ENCODE results near the gene ANKRD55. TPM values are rescaled to one million over a fixed set of nuclear protein-coding genes. Genes with fewer than 3 reads are reported as not detected.

The ANKRD55 gene
- total RNA-seq, 1 donor from 2014 or later, result not detected

- H3K9me3 Mint-ChIP-seq, result peaks cover 11% of the 10 kb centered on the region
- peak overlapping the region; percentile 7 for H3K27ac Mint-ChIP-seq
- H3K27me3 Mint-ChIP-seq, result no peaks in the 10 kb centered on the region
- no peaks in the 10 kb centered on the region for H3K36me3 Mint-ChIP-seq
- no peak for DNase-seq (ENCODE audit: extremely low spot score, unreplicated experiment)
- peaks cover 12% of the 10 kb centered on the region for H3K4me1 Mint-ChIP-seq (ENCODE audit: unreplicated experiment)
- no peak overlapping the region for H3K4me3 Mint-ChIP-seq
- no peak for TF ChIP-seq CTCF (conservative IDR thresholded peaks at IDR 0.05)
Measured at GRCh38 chr5:56278335-56278753, 45.2 kb upstream of the ANKRD55 start.

DNA sequence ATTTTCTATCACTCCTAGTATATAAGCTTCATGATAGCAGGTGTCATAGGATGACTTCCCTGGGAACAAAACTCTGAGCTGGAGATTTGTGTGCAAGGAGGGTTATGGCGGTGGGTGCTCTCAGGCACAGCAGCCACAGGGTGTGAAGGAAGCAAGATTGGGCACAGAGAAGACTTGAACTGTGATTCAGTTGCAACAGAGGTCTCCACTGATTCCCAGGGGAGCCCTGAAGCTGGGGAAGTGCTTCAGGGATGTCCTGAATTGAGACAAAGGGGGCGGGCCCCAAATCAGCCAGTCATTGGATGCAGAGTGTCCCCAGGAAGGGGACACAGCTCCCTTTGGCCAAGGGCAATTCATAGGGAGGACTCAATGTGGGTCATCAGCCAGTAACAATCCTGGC lies 44.4 kb upstream of the ANKRD55 start:
- no peaks in the 10 kb centered on the region for H3K27me3 Mint-ChIP-seq
- H3K4me3 Mint-ChIP-seq, result no peak overlapping the region
- no peak overlapping the region for H3K27ac Mint-ChIP-seq
- H3K9me3 Mint-ChIP-seq, result peaks cover 11% of the 10 kb centered on the region
- TF ChIP-seq CTCF (conservative IDR thresholded peaks at IDR 0.05), result no peak
- H3K36me3 Mint-ChIP-seq, result no peaks in the 10 kb centered on the region
- DNase-seq (ENCODE audit: extremely low spot score, unreplicated experiment), result no peak
- H3K4me1 Mint-ChIP-seq (ENCODE audit: unreplicated experiment), result peaks cover 12% of the 10 kb centered on the region

DNA sequence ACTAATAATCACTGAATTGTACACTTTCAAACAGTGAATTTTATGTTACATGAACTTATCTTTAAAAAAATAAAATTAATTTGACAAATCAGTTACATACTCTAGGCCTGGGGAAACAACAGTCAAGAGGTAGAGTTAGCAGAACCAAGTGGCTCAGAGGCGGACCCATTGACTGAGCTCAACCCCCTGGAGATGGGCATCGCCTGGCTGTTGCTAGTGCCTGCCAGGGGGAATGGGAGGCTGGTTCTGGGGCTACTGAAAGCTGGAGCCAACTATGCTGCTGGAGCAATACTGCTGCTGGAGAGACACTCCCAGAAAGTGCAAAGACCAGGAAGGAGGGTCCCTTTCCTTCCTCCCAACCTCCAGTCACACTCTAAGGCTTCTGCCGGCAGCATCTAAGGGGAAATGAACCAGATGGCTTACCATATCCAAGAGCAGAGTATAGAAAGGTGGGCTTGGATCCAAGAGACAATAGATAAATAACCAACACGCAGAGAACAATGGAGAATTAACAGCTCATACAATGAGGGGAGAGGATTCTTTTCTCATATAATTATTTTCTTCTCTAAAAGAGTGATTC lies 40.3 kb upstream of the ANKRD55 start:
- Mint-ChIP-seq H3K4me1 (ENCODE audit: unreplicated experiment) (peaks cover 34% of the 10 kb centered on the region), H3K36me3 (no peaks in the 10 kb centered on the region), H3K27ac (no peak overlapping the region), H3K9me3 (peaks cover 11% of the 10 kb centered on the region), H3K4me3 (no peak overlapping the region), H3K27me3 (no peaks in the 10 kb centered on the region)
- no peak for DNase-seq (ENCODE audit: extremely low spot score, unreplicated experiment)
- no peak for TF ChIP-seq CTCF (conservative IDR thresholded peaks at IDR 0.05)

DNA sequence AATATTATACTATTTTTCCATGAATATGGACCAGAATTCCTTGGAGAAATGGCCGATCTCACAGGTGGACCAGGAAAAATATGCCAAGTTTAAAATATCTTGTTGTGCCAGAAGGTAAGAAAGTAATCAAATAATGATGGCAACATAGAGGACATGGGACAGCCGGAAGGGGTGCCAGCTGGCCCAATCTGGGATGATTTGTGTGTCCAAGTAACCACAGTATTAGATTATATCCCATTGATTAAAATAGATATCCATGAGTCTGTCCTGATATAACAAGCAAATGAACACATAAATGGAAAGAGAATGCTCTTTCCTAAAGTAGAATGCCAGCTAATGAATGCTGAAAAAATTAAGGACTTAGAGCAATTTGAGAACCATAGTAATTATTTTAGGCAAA lies 39.6 kb upstream of the ANKRD55 start:
- no peak overlapping the region for H3K27ac Mint-ChIP-seq
- H3K4me1 Mint-ChIP-seq (ENCODE audit: unreplicated experiment), result peaks cover 28% of the 10 kb centered on the region
- peaks cover 11% of the 10 kb centered on the region for H3K9me3 Mint-ChIP-seq
- H3K36me3 Mint-ChIP-seq, result no peaks in the 10 kb centered on the region
- DNase-seq (ENCODE audit: extremely low spot score, unreplicated experiment), result no peak
- H3K27me3 Mint-ChIP-seq, result no peaks in the 10 kb centered on the region
- H3K4me3 Mint-ChIP-seq, result no peak overlapping the region
- TF ChIP-seq CTCF (conservative IDR thresholded peaks at IDR 0.05), result no peak

DNA sequence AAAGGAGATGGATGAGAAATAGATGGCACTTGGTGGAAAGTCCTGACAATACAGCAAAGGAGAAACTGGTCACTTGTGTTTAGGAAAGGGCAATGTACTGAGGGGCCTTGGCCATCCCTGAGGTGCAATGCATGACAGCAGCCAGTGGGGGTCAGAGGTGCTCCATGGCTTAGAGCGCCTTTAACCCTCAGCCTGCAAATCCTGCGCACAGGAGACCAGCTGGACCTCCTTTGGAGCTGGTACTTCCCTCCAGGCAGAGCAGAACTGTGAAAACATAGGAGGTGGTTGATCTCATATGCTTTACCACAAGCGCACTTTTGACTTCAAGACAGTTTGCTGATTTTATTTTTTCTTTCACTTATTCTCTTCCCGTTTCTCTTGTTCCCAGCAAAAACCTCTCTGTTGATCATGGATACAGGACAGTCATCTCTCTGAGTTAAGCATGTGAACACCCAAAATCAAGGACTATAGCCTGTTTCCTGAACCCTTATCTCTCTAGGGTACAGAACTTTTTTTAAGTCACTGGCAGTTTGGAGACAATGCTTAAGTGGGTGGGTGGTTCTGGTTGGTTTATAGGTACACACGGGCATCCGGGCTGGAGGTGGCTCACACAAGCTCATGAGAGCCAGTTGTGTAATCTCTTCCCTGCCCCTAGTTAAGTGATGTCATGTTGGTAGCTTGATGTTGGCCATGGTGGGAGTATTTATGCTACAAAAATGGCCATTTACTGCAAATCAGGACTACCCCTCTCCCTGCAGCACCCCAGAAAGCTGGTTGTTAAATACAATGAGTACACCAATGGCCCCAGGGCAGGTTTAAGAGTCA lies 37.6 kb upstream of the ANKRD55 start:
- H3K9me3 Mint-ChIP-seq, result peaks cover 5% of the 10 kb centered on the region
- H3K36me3 Mint-ChIP-seq, result no peaks in the 10 kb centered on the region
- peaks cover 28% of the 10 kb centered on the region for H3K4me1 Mint-ChIP-seq (ENCODE audit: unreplicated experiment)
- DNase-seq (ENCODE audit: extremely low spot score, unreplicated experiment), result peak; percentile 83
- peak overlapping the region; percentile 2 for H3K27ac Mint-ChIP-seq
- H3K27me3 Mint-ChIP-seq, result no peaks in the 10 kb centered on the region
- no peak overlapping the region for H3K4me3 Mint-ChIP-seq
- peak; percentile 97 for TF ChIP-seq CTCF (conservative IDR thresholded peaks at IDR 0.05)

Data from type B pancreatic cell (in vitro differentiated cells).